AG08395 (cell line): ENCODE measurements around the gene GLB1L3.
"Not testable (repeated sequence)": the region's sequence is repeated elsewhere in the genome, so short reads cannot be mapped to it uniquely, and the experiment has no call there.

ENCODE experiments used
- DNase-seq: peaks from one replicate; pipeline ENCODE4 v3.0.0; 2012; ENCODE audit warnings: mixed read lengths, low spot score

Gene GLB1L3

DNA sequence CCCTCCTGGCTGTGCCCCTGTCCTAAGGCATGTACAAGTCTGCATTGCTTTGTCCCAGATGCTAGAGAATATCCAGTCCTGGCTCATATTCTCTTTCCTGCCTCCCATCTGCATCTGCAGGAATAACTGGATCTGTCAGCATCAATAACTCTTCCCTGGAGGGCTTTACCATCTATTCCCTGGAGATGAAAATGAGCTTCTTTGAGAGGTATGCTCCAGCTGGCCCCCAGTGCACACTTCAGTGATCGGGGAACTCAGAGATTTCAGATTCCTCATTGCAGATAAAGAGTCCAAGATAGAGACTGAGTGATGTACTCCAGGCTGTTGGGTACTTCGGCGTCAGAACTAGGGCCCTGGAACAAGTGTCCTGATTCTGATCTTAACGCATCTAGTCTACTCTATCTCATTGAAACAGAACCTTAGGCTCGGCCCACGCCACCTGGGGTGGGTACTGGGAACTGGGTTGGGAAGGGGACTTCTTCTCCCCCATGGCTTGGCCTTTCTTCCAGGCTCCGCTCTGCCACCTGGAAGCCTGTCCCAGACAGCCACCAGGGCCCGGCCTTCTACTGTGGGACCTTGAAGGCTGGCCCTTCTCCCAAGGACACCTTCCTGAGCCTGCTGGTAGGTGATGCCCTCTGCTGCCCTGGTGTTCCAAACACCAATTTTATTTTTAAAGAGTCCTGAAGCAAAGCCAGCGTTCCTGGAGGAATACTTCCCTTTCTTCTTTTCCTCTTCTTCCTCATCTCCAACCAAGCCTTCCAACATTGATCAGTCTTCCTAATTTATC, 37.8 kb downstream of the GLB1L3 start:
- DNase-seq, result no peak

DNA sequence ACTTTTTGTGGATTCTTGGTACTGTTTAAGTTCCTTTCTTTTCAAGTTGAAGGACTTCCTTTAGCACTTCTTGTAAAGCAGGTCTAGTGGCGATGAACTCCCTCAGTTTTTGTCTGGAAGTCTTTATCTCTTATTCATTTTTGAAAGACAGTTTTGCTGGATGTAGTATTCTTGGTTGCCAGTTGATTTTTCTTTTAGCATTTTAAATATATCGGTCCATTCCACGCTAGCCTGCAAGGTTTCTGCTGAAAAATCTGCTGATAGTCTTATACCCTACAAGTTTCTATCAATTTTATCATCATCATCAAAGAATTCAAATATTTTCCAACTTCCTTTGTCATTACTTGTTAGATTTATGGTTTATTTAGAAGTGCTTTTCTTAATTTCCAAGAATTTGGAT, 40.9 kb downstream of the GLB1L3 start:
- no peak for DNase-seq

DNA sequence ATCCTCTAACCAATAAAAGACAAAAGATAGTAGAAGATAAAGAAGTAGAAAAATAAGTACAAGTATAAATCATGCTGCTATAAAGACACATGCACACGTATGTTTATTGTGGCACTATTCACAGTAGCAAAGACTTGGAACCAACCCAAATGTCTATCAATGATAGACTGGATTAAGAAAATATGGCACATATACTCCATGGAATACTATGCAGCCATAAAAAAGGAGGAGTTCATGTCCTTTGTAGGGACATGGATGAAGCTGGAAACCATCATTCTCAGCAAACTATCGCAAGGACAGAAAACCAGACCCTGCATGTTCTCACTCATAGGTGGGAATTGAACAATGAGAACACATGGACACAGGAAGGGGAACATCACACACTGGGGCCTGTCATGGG, 45.2 kb downstream of the GLB1L3 start:
- DNase-seq, result not testable (repeated sequence)

DNA sequence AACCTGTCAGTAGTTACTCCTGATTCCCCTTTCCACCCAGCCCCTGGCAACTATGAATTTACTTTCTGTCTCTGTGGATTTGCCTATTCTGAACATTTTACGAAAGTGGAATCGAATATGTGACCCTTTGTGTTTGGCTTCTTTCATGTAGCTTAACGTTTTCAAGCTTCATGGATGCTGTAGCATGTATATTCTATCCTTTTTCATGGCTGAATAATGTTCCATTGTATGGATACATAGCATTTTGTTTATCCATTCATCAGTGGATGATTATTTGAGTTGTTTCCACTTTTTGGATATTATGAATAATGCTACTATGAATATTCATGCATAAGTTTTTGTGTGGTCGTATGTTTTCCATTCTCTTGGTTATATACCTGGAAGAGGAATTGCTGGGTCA, 46.4 kb downstream of the GLB1L3 start:
- no peak for DNase-seq

DNA sequence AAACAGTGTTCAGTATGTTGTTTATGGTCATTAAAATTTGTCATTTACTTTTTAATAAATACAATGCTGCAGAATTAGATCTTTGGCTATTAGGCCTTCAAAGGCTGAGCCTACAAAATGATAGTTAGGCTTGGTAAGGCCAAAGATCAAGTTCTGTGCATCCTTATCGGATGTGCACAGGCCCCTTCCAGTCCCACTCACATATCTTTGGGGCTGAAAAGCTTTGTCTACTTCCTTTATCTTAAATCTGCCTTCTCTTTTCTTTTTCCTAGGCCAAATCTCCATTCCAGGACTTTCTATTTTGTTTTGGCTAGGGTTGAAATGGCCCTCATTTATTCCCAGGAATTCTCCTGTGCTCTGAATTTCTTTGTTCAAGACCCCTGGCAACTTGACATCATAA, 52.3 kb downstream of the GLB1L3 start:
- no peak for DNase-seq

DNA sequence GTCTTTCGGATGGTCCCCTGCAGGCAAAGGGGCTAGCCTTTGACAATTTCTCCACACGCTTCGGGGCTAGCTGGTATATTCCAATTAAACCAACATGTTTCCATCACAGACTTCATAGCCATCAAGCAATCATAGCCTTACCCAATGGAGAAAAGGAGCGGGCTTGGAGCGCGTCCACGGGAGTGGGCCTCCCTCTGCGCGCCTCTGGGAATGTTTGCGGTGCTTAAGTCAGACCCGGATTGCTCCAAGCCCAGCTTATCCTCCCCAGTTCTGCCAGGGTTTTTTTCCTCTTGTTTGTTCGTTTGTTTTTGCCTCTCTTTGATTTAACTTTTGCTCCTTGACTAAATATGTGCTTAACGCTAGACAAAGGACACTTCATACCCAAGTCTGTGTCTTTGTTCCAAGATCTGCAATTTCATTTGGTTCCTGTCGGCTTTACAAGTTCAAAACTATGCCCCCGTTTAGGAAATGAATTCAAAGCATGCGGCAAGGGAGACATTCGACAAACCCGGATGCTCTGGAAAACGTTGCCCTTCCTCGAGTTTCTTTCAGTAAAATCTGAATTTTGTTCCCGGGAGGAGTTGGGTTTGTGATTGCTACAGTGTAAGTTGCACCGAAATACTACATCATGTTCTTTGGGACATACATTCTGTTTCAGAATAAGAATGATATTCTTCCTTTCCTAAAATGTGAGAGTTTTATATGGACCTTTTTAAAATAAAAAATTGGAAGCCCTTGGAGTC, 54.6 kb downstream of the GLB1L3 start:
- DNase-seq, result no peak

DNA sequence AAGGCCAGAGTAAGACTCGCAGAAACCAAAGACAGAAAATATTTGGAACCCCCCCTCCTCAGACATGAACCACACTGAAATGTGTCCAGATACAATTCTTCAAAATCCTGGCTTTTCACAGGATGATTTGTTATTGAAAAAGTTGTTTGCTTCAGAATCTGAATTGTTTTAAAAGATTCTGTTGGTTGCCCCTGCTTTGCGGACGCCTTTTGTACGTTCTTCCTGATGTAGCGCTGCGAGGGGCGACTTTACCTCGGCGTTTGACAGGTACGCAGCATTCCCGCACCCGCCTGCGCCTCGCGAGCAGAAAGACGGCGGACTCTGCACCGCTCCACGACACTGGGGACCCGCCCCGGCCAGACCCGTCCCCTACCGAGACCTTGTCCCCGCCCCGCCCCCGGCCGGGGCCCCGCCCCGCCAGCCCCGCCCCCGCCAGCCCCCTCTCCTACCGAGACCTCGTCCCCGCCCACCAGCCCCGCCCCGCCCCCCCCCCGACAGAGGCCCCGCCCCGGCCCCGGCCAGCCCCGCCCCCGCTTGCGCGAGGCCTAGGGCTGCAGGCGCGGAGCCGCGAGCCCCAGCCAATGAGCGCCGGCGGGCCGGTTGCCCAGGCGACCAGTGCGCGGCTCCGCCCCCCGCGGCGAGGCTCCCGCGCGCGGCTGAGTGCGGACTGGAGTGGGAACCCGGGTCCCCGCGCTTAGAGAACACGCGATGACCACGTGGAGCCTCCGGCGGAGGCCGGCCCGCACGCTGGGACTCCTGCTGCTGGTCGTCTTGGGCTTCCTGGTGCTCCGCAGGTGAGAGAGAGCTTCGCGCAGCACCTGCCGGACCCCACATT, 55.4 kb downstream of the GLB1L3 start, which contains the start of gene GLB1L2:
Gene GLB1L2, plus strand, starts transcription at position 635 of the 835 bp plus-strand sequence. Its CDS starts 74 bp downstream, at position 709.
- DNase-seq, result peak; percentile 49

DNA sequence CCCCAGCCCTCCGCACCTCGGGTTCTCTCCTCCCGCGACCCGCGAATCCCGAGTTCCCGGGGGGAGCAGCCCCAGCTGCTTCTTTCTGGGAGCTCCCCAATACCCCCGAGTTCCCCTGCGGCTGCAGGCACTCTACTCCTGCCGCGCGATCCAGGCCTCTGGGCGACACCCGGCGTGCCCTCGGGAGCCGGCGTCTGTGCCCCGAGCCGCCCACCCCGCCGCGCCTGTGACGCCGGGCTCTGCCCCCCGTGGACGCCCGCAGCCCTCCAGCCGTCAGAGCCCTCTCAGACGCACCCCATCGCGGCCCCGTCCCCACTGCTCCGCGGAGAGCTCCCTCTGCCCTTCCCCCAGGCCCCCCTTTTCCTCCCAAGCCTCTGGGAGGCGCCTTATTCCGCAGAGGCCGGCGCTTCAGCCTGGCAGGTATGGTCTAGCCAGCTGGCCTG, 56.0 kb downstream of the GLB1L3 start:
- no peak for DNase-seq

DNA sequence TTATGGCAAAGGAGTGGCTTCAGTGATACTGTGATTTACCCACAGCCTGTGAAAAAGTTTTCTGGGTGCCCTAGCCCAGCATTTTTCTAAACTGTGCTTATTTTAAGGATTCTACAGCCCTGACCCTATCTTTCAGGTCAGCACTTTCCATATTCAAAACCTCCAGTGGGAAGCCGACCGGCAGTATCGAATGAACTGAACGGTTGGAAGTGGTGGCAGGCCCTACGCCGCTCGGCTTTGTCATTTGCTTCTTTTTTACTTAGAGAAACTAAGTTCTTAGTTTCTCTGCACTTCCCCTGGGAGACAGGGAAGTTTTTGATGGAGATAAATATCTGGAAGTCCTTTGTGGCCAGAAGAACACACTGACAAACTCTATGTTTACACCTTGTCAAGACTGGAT, 56.6 kb downstream of the GLB1L3 start:
- no peak for DNase-seq

DNA sequence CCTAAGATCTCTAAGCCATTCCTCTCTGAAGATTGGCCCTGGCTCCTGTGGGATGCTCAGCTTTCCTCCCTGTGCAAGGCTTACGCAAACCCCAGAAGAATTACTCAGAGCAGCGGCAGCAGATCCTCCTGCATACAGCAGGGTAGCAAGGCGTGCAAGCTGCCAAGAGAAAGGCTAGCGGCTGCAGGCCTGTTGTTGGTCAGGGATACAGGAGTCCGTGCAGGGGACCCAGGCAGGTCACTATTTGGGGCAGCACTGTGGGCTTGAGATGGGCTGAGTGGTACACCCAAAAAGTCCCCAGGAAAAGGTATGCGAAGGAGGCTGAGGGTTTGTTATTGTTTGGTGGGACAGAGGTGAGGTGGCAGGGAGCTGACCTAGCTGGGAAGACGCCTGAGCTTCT, 57.1 kb downstream of the GLB1L3 start:
- DNase-seq, result no peak

DNA sequence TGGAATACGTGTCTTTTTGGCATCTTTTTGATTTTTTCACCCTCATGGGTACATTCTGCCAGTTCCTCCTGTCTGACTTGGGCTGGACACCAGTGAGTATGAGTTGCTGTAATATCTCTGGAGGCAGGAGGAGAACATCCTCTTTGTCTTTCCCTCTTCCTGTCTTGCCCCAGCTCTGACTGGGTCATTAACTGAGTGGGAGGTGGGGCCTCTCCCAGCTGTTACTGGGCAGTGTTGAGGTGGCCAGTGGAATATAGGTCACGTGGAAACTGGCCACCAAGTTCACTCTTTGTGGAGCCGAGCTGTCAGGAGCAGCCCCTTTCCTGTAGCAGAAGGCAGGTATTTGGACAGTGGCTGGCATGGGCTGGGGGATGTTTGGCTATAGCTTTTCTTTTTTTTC, 57.8 kb downstream of the GLB1L3 start:
- DNase-seq, result no peak

DNA sequence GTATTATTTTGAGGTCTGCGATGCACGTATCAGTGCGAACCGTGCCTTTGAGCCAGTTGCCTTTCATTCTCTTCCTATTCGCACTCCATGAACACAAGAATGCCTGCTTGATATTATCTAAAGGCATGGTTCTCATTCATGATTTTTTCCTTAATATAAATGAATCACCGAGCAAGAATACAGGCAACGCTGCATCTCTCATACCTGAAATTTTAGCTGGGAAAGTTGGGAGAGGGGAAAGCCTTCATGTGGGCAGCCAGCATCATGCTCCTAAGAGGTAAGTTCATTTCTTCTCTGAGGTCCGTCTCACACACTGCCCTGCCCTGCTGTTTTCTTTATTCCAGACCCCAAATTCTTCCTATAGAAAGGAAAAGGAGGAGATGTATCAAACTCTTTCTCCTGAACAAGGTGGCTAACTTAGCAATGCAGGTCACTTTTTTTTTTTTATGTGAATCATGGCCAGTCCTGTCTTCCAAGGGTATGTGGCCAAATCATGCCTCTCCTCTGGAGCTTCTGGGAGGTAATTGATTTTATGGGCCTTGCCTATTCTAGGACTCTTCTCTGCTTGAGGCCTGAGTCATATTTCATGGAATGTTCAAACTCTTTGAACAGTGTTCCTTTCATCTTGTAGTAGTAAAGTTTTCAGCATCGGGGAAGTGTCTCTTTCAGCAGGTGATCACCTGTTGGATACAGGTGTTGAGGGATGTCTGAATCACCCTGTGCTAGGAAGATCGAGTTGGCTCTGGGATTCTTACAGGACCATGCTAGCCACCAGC, 58.8 kb downstream of the GLB1L3 start:
- no peak for DNase-seq

DNA sequence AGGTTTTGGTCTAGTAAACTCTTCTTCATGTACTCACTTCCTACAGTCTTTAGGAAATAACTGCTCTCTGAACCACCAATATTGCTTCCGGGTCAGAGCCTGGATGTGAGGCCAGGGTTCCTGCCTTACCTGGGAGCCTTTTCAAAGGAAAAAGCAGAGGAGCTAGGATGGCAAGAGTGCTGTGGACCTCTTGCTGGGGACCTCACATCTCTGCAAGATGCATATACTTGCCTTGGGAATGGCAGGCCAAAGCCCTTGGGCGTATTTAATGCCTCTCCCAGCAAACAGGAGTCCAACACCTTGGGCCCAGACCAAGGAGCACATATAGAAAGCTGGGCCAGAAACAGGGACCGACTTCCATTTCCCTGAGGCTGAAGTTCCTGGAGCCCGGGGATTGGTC, 60.9 kb downstream of the GLB1L3 start:
- DNase-seq, result no peak

DNA sequence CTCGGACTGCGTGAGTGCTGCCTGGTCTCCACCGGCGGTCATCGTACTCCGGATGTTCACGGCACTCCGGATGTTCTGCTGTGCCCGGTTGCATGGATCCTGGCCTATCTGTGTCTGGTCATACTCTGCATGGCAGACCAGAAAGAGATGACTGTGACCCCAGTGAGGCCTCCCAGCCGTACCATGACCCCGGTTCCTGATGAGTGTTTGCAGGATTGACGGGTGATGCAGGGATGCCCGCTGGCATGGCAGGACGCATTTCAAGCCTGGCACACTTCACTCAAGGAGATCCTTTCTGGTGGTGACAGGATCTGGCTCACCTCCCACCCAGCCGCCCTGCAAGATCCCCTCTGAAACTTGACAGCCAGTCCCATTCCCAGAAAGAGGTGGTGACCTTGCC, 61.9 kb downstream of the GLB1L3 start:
- DNase-seq, result no peak

DNA sequence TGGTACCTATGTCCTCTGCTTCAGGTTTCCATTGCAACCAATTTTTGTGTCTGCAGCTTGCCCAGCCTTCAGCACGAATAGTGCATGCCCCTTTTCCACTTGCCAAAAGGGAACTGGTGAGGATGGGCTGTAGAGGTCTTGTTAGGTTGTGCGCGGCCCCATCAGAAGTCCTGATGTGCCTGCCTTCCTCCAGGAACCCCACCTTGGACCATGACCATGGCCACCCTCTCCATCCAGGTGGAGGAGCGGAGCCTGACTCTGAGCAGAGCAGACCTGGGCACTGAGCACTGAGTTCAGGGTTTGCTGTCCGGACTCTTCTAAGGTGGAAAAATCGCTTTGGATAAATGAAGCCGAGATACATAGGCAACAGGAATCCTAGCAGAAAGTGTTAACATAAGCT, 62.5 kb downstream of the GLB1L3 start:
- DNase-seq, result no peak

DNA sequence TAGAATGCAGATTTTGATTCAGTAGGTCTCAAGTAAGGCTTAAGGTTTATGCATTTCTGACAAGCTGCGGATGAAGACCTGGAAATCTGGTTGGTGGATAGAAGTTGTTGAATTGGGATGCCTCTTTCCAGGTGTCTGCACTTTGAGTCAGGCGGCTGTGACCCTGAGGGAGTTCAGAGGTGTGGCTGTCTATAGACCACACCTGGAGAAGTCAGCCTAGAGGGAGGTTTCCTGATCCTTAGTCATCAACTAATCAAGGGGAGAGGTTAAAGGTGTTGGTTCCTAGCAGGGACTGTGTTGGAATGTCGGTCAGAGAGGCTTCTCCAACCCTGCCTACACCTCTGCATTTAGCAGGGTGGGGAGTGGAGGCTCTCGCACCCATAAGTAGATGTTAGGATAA, 63.6 kb downstream of the GLB1L3 start:
- DNase-seq, result no peak

DNA sequence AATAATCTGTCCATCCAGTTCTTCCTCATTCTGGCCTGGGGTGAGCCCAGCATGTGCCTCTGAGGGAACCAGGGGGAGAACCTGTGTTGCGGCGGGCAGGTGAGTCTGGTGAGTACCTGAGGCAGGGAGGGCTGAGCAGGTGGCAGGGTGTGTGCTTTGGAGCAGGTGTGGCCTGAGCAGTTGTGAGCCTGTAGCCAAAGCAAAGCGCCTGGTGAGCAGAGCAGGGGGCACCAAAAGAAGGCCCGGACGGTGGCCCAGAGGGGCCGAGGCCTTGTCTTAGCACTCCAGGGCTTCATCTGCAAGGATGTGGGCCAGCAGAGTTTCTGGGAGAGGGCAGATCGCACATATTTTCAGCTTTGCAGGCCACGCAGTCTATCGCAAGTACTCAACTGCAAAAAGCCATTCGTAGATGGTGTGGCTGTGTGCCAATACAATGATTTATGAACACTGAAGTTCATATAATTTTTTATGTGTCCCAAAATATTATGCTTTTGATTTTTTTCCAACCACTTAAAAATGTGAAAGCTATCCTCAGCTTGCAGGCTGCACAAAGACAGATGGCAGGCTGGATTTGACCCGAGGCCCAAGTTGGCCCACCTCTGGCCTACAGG, 64.3 kb downstream of the GLB1L3 start:
- DNase-seq, result no peak

DNA sequence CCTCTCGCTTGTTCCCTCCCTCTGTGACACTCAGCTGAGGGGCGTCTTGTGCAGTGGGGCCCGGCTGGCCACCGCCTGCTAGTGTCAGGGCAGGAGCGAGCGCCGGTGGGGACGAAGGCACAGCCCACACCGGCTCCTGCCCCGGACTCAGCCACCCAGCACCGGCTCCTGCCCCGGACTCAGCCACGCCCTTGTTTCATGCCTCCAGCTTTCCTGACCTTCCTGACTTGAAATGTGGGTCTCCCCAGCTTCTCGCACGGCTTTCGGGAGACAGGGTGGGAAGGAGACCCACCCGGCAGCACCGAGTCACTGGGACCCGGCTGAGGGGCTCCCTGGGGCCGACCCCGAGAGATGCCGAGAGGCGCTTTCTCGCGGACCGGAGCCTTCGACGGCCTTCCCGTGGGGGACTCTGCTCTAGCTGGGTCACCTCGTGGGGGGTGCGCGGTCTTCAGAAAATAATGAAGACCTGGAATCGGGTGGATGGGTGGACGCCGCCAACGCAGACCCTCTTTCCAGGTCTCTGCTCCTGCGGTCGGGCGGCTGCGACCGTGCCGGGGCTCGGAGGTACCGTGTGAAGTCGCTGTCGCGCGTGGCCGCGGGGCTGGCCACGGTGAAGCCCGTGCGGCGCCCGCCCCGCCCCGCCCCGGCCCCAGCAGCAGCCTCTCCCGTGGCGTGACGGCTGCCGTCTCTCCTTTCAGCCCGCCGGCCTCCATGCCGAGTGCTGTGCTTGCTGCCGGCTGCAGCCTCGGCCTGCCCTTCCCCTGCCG, 65.8 kb downstream of the GLB1L3 start:
- no peak for DNase-seq

DNA sequence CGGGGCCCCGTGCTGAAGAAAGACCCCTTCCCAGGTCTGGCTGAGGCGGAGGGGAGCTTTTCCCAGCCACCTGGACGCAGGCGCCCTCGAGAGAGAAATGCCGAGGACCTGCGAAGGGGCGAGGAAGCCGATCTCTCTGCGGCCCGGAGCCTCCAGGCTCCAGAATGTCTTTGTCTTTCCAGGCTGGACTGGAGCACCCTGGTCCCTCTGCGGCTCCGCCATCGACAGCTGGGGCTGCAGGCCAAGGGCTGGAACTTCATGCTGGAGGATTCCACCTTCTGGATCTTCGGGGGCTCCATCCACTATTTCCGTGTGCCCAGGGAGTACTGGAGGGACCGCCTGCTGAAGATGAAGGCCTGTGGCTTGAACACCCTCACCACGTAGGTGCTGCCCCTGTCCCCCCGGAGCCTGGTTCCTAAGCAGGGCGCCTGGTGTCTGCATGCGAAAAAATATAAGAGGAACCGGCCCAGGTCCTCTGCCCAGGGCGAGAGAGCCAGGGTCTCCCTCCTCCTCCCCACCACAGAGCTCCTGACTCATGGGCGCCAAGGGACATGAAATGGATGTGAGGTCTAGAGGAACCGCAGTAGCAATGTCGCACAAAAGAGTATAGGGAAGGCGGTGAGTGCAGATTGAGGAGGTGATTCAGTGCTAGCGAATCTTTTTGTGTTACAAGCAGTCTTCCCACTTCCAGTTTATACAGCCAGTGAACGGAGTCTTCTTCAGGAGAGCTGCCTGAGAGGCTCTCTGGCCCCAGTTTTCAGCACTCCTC, 66.6 kb downstream of the GLB1L3 start:
- DNase-seq, result no peak

DNA sequence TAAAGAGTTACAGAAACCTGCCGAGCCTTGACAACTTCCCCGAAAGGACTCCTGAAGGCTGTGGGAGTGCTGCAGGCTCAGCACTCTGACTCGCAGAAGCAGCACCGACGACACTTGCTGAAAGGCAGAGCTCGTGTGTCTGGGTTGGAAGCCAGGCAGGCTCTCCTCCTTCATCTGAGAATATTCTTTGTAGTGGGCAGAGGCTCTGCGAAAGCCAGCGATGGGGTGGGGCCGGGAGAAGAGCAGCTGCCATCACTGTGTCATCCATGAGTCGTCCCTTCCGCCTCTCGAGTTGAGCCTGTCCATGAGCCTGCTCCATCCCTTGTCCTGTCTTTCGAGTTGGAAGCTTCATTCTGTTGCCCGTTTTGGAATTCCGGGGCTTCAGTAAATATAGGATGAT, 67.5 kb downstream of the GLB1L3 start:
- no peak for DNase-seq
